Stimulated activated CD4-positive, alpha-beta T cell treated with anti-CD3 and anti-CD28 coated beads, Interleukin-4, amount 100 ng/mL, for 24 hours (primary cell): ENCODE data around the gene LMF1.
"Not testable (repeated sequence)": the region's sequence is repeated elsewhere in the genome, so short reads cannot be mapped to it uniquely, and the experiment has no call there.

Experiments used
- DNase-seq: peaks from one replicate; pipeline ENCODE4 v3.0.0-alpha.2; 2020

Gene LMF1

DNA sequence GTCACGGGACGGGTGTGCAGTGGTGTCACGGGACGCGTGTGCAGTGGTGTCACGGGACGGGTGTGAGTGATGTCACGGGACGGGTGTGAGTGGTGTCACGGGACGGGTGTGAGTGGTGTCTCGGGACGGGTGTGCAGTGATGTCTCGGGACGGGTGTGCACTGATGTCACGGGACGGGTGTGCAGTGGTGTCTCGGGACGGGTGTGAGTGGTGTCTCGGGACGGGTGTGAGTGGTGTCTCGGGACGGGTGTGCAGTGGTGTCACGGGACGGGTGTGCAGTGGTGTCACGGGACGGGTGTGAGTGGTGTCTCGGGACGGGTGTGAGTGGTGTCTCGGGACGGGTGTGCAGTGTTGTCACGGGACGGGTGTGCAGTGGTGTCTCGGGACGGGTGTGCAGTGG lies 111.8 kb downstream of the LMF1 start:
- not testable (repeated sequence) for DNase-seq

DNA sequence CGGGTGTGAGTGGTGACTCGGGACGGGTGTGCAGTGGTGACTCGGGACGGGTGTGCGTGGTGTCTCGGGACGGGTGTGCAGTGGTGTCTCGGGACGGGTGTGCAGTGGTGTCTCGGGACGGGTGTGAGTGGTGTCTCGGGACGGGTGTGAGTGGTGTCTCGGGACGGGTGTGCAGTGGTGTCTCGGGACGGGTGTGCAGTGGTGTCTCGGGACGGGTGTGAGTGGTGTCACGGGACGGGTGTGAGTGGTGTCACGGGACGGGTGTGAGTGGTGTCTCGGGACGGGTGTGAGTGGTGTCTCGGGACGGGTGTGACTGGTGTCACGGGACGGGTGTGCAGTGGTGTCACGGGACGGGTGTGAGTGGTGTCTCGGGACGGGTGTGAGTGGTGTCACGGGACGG lies 112.3 kb downstream of the LMF1 start:
- not testable (repeated sequence) for DNase-seq

DNA sequence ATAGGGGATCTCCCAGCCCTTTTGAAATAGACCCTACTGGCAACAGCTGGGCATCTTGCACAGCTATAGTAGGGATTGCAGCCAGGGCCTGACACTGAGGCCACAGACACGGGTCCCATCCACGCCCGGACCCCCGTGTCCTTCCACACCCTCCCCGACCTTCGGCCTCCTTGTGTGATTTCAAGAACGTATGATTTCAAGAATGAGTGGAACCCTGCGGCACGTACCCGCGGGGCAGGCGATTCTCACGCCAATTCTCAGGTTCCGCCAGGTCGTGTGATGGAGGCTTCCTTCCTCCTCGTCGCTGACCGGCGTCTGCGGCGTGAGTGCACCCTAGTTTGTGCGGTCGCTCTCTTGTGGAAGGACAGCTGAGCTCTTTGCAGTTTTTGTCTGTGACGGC lies 114.0 kb downstream of the LMF1 start:
- no peak for DNase-seq

DNA sequence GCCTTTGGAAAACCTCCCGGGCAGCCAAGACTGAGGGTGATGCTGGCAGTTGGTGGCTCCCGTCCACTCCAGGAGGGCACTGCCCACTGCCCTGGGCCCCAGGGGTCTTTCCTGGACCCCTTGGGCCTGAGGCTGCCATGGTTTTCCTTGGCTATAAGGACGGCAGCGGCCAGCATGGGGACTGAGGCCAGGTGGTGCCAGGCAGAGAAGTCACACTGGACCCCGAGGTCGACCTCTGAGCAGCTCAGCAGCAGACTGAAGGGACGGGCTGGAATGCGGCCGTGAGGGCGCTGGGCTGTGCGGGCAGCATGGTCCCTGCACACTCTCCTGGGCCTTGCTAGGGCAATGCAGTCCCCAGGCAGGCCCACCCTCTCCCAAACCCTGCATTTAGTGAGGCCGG lies 114.7 kb downstream of the LMF1 start:
- no peak for DNase-seq

DNA sequence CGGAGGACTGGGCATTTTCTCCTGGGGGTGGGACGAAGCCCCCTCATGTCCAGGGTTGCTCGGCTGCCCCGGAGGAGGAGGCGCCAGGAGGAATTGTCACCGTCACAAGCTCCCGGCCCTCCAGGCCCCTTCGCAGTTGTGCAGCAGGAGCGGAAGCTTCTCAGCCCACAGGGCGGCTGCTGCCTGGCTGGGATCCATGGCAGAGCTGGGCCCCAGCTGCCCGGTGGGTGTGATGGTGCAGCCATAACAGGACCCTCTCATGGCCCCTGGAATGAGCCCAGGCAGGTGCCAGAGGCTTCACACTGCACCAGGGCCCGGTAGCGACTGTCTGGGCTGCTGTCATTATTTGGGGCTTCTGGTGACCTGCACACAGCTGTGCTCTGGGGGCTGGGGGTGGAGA lies 115.3 kb downstream of the LMF1 start:
- DNase-seq: no peak

DNA sequence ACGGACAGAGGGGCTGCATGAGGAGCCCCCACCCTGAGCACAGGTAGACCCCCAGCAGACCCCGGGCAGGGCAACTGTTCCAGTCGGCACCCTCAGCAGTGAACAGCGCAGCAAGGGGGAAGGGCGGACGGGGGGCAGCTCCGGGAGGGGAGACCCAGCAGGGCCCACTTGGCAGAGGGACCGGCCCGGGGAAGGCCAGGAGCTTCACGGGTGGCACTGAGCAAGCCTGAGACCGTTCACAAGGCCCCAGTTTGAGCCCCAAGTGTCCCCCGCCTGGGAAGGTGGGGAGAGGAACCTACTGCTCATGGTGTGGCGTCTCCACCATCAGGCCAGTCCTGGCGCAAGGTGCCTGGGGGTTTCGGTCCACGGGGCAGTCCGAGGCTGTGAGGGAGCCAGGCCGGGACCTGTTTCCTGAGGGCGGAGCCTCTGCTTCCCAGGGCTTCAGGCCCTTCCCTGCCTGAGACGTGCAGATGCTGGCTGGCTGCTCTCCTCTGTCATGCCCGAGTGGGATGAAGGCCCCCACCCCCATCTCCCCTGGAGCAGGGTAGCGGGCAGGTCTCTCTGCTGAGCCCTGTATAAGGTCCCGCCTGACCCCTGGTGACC lies 115.9 kb downstream of the LMF1 start:
- DNase-seq: no peak

DNA sequence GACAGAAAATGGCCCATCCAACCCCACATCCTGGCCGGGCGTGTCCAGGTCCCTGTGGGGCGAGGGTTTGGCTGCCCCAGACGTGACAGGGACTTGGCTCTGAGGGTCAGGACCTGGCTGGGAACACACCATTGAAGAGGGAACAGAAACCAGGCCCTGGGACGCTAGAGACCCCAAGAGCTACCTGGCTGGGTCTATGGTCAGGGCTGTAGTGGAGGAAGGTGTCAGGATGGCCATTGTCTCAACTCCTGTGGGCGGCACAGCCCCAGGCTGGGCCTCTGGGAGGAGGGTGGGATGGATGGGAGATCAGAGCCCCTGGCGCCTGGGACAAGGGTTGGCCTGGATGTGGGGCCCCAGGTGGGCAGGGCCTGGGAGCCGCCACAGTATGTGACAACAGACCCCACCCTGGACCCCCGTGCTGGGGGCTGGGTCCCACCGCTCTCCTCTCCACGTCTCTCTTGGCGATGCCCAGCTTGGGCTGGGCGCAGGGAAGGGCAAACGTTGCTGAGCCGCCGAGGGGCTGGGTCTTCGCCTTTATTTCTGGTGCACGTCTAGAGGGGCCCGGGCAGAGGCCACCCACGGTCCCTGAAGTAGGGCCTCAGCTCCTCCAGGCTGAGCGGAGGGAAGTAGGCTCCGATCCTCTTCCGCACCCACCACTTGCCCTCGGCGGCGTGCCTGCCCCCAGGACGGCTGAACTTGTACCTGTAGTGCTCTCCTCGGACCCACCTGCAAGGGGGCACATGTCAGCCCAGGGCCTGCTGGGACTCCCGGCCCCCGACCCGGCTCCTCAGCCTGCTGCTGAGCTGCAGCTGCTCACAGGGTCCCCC lies 116.6 kb downstream of the LMF1 start:
- no peak for DNase-seq

DNA sequence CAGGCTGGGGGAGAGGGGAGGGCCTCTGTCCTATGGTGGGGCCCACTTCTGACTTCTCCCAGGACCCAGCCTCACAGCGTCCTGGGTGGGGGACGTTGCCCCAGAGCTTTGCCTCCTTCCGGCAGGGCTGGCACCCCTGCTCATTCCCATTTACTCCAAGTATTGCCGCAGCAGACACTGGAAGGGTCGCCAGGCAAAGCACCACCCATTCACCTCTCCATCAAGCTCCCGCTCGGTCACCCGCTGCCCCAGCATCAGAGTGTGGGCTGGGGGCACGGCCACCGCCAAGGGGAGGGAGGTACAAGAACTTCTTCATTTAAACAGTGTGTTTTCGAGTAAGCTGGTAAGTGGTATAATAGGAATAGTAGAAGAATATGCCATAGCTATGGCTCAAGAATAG lies 117.5 kb downstream of the LMF1 start:
- DNase-seq: no peak

DNA sequence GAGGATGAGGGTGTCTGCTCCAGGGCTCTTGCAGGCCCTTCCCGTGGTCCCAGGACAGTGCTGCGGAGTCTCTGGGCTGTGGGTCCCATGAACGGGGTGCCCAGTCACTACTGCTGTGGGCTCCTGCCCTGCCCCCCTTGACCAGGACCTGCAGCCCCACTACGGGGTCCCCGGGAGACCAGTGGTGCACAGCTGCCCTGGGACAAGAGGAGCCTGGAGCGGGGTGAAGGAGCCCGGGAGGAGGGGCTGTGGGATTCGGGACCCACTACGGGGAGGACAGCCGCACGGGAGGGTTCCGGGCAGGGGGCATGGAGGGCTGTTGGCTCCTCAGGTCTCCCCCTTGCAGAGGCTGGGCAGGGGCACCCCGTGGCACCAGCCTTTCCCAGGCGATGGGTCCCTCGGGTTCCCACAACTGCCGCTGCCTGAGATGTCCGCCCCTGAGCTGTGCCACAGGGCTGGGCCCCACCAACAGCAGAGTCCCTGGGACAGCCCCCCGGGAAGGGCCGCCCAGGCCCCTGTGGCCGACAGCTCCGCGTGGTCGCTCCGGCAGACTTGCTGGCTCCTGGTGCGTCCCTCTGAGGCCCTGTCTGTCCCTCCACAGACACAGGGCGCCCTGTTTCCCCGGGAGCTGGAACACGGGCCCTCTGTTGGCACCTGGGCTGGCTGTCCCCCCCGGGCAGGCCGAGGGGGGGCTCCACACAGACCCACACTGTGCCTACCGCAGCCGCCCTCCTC lies 118.2 kb downstream of the LMF1 start:
- DNase-seq: no peak

DNA sequence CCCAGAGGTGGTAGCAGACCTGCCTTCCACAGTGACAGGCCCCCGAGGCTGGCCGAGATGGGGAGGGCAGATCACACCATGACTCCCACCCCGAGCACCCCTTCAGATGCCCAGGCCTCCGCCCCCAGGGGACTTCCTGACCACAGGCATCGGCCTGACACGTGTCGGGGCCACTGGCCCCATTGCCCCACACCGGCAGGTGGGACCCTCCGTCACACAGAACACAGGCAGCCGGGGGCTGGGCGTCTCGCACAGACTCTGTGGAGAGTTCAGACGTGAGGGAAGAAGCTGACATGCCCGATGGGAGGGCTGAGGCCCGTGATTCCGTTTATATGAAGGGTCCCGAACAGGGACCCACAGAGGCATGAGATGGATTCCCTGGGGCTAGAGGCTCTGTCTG lies 118.9 kb downstream of the LMF1 start:
- DNase-seq: no peak

DNA sequence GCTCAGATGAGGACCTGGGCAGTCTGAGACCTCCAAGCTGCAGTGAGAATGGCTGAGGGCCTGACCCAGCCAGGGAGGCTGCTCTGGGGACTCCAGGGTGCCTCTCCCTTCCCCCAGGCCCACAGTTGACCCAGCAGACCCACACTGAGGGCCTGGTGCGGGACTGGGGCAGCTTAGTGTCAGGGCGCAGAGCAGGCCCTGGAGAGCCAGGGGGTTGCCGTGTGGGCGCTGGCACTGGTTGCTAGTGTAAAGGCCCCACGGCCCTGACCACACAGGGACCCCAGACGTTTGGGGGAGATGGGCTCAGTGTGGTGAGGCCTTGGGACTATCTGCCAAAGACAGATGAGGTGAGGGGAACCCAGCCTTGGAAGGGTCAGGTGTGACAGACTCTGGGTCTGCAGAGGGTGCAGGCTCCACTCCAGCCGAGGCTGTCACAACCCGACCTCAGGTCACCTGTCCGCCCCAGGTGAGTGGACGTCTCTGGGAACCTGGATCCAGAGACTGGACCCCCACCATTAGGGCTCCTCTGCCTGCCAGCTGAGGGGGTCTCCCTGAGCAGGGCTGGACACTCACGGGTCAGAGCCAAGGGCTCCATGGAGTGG lies 119.5 kb downstream of the LMF1 start:
- no peak for DNase-seq

DNA sequence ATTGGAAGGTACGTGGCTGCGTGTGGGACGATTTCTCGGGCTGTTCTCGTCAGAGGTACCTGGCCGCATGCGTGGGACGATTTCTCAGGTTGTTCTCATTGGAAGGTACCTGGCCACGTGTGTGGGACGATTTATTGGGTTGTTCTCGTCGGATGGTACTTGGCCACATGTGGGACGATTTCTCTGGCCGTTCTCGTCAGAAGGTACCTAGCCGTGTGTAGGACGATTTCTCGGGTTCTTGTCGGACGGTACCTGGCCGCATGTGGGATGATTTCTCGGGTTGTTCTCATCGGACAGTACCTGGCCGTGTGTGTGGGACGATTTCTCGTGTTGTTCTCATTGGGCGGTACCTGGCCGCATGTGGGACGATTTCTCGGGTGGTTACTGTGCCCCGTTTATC lies 120.1 kb downstream of the LMF1 start:
- DNase-seq: no peak

DNA sequence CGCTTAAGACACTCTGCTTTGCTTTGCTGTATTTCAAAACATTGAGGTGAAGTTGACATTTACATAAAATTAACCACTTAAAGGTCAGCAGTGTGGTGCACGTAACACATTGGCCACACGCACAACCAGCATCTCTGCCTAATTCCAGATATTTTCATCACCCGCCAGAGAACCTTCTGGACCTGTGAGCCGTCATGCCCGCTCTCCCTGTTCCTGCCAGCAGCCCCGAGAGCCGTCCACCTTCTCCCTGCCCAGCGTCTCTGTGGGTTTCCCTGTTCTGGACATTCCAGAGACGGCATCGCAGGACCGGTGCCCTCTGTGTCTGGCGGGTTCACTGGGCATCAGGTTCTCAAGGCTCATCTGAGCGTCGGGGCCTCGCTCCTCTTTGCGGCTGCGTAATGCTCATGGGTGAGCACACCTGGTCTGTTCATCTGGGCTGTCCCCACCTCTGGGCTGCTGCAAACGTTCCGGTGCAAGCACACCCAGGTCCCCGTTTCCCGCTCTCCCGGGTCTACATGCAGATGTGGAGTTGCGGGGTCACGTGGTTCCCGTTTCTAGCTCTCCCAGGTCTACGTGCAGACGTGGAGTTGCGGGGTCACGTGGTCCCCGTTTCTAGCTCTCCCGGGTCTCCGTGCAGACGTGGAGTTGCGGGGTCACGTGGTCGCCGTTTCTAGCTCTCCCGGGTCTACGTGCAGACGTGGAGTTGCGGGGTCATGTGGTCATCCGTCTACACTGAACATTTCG lies 122.1 kb downstream of the LMF1 start:
- no peak for DNase-seq

DNA sequence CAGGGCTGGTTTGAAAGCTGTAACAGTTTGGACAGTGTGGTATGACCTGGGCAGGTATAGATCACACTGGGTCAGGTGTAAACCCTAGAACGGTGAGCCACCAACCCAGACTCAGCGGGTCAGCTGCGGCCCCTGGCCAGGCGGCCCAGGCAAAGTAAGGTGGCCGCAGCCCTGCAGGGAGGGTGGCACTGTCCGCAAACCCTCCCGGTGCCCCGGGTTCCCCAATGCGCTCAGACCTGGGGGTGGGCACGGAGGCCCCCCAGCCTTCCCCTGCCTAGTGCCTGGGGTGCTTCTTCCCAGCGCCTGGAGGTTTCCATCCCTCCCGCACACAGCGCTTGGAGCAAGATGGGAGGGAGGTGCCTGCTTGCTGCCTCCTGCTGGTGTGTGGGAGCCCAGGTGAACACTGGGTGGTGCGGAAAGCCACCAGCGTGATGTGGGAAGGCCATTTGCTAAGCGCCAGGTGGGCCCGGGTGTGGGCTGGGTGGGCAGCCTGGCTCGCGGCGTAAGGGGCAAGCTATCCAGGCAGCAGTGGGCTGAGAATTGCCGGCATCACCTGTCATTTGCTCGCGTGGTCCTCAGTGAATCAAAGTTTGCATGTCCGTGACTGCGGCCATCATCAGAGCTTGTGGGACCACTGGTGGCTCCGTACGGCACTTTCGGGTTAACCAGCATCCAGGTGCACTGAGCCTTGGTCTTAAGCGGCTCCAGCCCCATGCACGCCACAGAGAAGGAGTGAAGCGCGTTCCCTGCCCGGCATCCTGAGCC lies 122.9 kb downstream of the LMF1 start:
- DNase-seq: no peak

DNA sequence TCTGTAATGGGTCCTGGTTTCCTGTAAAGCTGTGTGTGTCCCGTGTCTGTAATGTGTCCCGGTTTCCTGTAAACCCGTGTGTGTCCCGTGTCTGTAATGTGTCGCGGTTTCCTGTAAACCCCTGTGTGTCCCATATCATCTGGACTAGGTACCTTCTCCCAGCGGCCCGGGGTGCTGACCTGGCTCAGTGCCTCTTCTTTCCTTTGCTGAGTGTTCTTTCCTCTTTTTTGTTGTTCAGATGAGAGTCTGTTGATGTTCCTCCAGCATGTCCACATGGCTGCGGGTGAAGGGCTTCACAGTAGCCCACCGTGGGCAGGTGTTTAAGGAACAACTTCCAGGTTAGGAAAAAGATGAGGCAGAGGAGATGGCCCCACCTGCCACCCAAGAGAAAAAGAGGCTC lies 123.6 kb downstream of the LMF1 start:
- no peak for DNase-seq

DNA sequence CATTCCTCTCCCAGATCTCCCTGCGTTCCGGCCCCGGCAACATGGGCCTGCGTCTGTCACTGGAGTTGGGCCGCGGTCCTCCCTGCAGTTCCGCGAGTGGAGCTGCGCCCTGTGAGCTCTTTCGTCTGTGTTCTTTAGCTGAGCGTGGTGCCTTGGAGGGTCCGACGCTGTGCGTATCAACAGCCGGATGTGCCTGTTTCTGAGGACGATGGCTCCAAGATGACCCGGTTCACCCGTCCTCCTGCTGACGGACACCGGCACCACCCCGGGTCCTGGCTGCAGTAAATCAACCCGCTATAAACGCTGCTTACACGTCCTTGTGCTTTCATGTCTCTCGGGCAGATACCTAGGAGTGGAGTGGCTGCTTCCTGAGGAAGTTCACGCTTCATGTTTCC lies 125.4 kb downstream of the LMF1 start:
- no peak for DNase-seq

DNA sequence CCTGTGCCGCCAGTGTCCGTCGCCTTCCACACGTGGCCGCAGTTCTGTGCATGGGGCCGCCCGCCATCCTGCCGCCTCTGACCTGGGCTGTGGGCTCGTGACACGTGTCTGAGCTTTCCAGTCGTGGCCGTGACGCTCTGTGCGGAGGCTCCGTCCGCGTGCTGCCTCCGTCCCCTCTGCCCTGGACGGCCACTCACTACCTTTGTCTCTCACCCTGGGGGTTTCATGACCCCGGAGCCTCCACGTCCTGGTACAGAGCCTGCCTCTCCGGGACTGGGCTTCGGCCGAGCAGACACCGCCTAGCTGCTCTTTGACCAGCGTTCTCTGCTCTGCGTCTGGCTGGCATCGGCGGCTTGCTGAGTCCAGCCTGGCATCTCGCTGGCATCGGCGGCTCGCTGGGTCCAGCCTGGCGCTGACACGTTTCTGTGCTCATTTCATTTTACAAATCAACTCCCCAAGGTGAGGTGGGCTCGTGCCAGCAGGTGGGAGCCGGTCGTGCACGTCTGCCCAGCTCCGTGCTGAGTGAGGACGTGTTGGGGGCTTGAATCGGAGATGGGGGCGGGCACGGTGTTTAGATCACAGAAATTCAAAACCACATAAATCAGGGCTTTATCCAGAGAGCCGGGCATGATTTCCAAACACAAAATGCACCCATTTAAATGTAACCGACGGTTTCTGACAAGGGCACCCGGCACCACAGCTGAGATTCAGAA lies 126.0 kb downstream of the LMF1 start:
- no peak for DNase-seq

DNA sequence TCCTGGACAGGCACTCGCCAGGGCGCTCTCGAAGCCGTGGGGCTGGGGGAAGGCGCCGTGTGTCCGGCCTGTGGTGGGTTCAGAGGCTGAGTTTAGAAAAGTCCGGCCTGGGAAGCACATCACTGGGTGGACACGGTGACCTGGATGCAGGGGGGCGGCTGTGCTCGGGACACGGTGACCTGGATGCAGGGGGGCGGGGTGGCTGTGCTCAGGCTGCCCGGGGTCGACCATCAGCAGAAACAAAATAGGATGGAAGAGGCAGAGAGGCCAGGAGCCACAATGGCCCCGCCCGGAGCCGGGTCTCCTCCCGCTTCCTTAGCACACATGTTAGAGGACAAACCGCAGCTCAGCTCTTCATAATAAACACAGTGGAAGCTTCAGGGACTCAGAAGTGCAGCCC lies 127.0 kb downstream of the LMF1 start:
- DNase-seq: no peak

DNA sequence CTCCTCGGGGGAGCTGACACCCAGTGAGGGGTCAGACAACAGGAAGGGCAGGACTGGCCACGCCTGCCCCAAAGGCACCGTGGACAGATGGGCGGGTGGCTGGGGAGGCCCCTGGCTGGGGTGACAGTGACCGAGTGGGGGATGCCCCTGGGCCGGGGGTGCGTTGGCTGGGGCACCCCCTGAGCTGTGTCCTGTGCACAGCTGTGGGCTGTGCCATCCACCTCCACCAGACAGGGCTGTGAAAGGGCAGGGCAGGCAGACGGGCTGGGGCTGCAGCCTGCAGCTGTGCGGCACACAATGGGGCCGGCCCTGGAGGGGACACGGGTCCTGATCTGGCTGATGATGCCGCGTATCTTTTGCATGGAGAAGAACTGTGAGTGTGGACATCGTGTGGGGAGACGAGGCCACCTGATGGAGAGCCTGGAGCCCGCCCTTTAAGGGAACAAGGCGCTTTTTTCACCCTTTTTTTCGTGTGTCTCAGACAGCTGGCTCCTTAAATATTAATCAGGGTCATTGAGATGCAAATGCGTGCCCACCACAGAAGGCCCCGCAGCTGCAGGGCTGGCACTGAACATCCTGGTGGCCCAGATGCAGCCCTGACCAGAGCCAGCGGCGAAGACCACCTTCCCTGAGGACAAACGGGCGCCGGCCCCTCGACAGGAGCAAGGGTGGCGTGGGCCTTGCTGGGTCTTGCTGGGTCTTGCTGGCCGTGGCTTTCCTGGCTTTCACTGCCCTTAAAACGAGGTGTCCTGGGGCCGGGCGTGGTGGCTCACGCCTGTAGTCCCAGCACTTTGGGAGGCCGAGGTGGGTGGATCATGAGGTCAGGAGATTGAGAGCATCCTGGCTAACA lies 127.8 kb downstream of the LMF1 start:
- no peak for DNase-seq

DNA sequence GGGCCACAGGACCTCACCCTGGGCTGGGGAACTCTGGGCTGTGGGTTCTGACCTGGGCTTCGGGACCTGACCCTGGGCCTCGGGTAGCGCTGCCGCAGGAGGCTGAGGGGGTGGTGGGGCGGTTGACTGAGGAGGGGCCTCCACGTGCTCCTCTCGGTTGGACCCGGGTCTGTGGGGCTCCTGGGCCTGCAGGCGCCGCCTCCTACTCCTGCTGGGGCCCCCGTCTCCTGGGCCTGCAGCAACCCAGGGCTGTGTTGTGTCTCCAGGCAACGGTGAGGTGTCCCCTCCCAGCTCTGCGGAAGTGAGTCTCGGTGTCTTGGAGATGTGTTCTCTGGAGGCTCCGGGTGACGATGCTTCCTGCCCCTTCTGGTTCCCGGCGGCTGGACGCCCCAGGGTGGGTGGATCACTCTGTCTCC lies 128.7 kb downstream of the LMF1 start:
- DNase-seq: no peak
